SK-N-SH (cell line): Measurements from ENCODE around the gene C17orf100. TPM values are rescaled to one million over a fixed set of nuclear protein-coding genes. Genes with fewer than 3 reads are reported as not detected.

Experiments used
- CTCF ChIA-PET: fragments of 300-600, 350-600 bp; formaldehyde crosslinking; extraction: SDS; loops from one replicate; lab custom pipeline; 2021; lab: Yijun Ruan, JAX
- POLR2A ChIA-PET: fragments of 350-600 bp; sonication (Branson Sonifier 250); formaldehyde crosslinking; extraction: SDS; loops from one replicate; lab custom pipeline; 2020; ENCODE audit warnings: antibody characterized with exemption, inconsistent platforms; lab: Yijun Ruan, JAX
- DNase-seq: peaks from one replicate; pipeline ENCODE4 v3.0.0; 2012
- H2AFZ ChIP-seq: fragments of 200-600 bp; sonication (generic); 2 replicates; pipeline ENCODE4 v1.8.1; 2016; ENCODE audit warnings: antibody characterized with exemption, mild to moderate bottlenecking, low read depth
- H3F3A ChIP-seq: fragments of 200-600 bp; sonication (generic); replicated peaks from 2 replicates; pipeline ENCODE3; 2016; ENCODE audit warnings: antibody characterized with exemption, mild to moderate bottlenecking; ENCODE audit not compliant: insufficient read depth
- H3K27ac ChIP-seq, 2 experiments: fragments of 200-500 bp in 1 of 2; fragments of 200-600 bp in 1 of 2; sonication (Bioruptor generic) in 1 of 2; sonication (generic), shearing (Covaris generic) in 1 of 2; 2 replicates each; pipeline versions ENCODE4 v1.5.1 to v1.6.1; 2014 to 2016; ENCODE audit warnings: low read depth in 2 of 2, inconsistent platforms in 1 of 2, low read length in 1 of 2, mild to moderate bottlenecking in 1 of 2, mixed read lengths in 1 of 2
- H3K27me3 ChIP-seq: fragments of 200-600 bp; sonication (generic), shearing (Covaris generic); 2 replicates; pipeline ENCODE4 v1.6.1; 2016; ENCODE audit warnings: mixed run types; ENCODE audit not compliant: insufficient read depth
- H3K36me3 ChIP-seq, 2 experiments: fragments of 200-500 bp in 1 of 2; fragments of 200-600 bp in 1 of 2; sonication (Bioruptor generic) in 1 of 2; sonication (generic) in 1 of 2; replicated peaks in 1 of 2; 2 replicates each; pipeline versions ENCODE3 to v1.5.1; 2014 to 2016; ENCODE audit warnings: low read length in 1 of 2, mild to moderate bottlenecking in 1 of 2; ENCODE audit not compliant: insufficient read depth in 2 of 2, control insufficient read depth in 1 of 2
- H3K4me1 ChIP-seq, 2 experiments: fragments of 200-500 bp in 1 of 2; fragments of 200-600 bp in 1 of 2; sonication (Bioruptor generic) in 1 of 2; sonication (generic), shearing (Covaris generic) in 1 of 2; 2 replicates each; pipeline versions ENCODE4 v1.5.1 to v1.6.1; 2014 to 2016; ENCODE audit warnings: low read depth in 1 of 2, low read length in 1 of 2, mixed run types in 1 of 2; ENCODE audit not compliant: insufficient read depth in 2 of 2, control insufficient read depth in 1 of 2
- H3K4me2 ChIP-seq: fragments of 200-600 bp; sonication (generic), shearing (Covaris generic); 2 replicates; pipeline ENCODE4 v1.6.1; 2017; ENCODE audit warnings: mixed run types
- H3K4me3 ChIP-seq, 2 experiments: fragments of 200-500 bp in 1 of 2; fragments of 200-600 bp in 1 of 2; sonication (Bioruptor generic) in 1 of 2; sonication (generic), shearing (Covaris generic) in 1 of 2; 2 replicates each; pipeline versions ENCODE4 v1.5.1 to v1.8.1; 2014 to 2016; ENCODE audit warnings: low read depth in 2 of 2, inconsistent platforms in 1 of 2, low read length in 1 of 2, mild to moderate bottlenecking in 1 of 2, mixed read lengths in 1 of 2, moderate library complexity in 1 of 2
- H3K79me2 ChIP-seq: fragments of 200-600 bp; sonication (generic); 2 replicates; pipeline ENCODE4 v1.8.1; 2017; ENCODE audit warnings: mild to moderate bottlenecking; ENCODE audit not compliant: insufficient read depth
- H3K9ac ChIP-seq: fragments of 200-600 bp; sonication (generic); 2 replicates; pipeline ENCODE4 v1.6.1; 2017; ENCODE audit warnings: mixed run types
- H3K9me2 ChIP-seq: fragments of 200-600 bp; sonication (generic); 2 replicates; pipeline ENCODE4 v1.6.1; 2017; ENCODE audit warnings: mixed run types
- H3K9me3 ChIP-seq: fragments of 200-600 bp; sonication (generic); 2 replicates; pipeline ENCODE4 v1.6.1; 2017; ENCODE audit warnings: mixed run types, mild to moderate bottlenecking, moderate library complexity
- H4K20me1 ChIP-seq: fragments of 200-600 bp; sonication (generic); 2 replicates; pipeline ENCODE4 v1.6.1; 2017; ENCODE audit warnings: mild to moderate bottlenecking, mixed run types; ENCODE audit not compliant: insufficient read depth
- CHD2 ChIP-seq: fragments of 150-350 bp; IDR thresholded peaks from 2 replicates; pipeline ENCODE4 v1.6.1; 2018; ENCODE audit warnings: low read length; ENCODE audit not compliant: partially characterized antibody
- FOSL2 ChIP-seq: IDR thresholded peaks from 2 replicates; pipeline ENCODE4 v1.4.0; 2012; ENCODE audit warnings: low read depth, mild to moderate bottlenecking, moderate library complexity, borderline replicate concordance
- FOXJ3 ChIP-seq: sonication (generic); formaldehyde crosslinking; IDR thresholded peaks from 2 replicates; pipeline ENCODE4 v1.5.1; 2020; ENCODE audit warnings: mild to moderate bottlenecking, missing genetic modification reagents
- MEF2A ChIP-seq: IDR thresholded peaks from 2 replicates; pipeline ENCODE4 v1.4.0; 2012; ENCODE audit warnings: low read depth, borderline replicate concordance
- NRF1 ChIP-seq: IDR thresholded peaks from 2 replicates; pipeline ENCODE4 v1.6.1; 2012; ENCODE audit warnings: low read depth, mild to moderate bottlenecking, low read length
- POLR2AphosphoS5 ChIP-seq: IDR thresholded peaks from 2 replicates; pipeline ENCODE4 v1.6.1; 2012; ENCODE audit warnings: low read depth, low read length
- RAD21 ChIP-seq: IDR thresholded peaks from 2 replicates; pipeline ENCODE4 v1.6.1; 2012; ENCODE audit warnings: mild to moderate bottlenecking, low read length
- RCOR1 ChIP-seq: fragments of 150-350 bp; IDR thresholded peaks from 2 replicates; pipeline ENCODE4 v1.6.1; 2017; ENCODE audit warnings: antibody characterized with exemption, low read length
- RXRA ChIP-seq: IDR thresholded peaks from 2 replicates; pipeline ENCODE4 v1.4.0; 2012; ENCODE audit warnings: low read depth, mild to moderate bottlenecking, borderline replicate concordance
- SIN3A ChIP-seq: IDR thresholded peaks from 2 replicates; pipeline ENCODE4 v1.6.1; 2012; ENCODE audit warnings: low read depth, mild to moderate bottlenecking, low read length, moderate library complexity, borderline replicate concordance
- TAF1 ChIP-seq: IDR thresholded peaks from 2 replicates; pipeline ENCODE4 v1.6.1; 2012; ENCODE audit warnings: low read depth, mild to moderate bottlenecking, low read length, moderate library complexity, borderline replicate concordance
- TCF12 ChIP-seq: IDR thresholded peaks from 2 replicates; pipeline ENCODE4 v1.4.0; 2012
- WGBS: methylation state at CpG from one replicate; pipeline ENCODE4 v1.1.6; 2017; ENCODE audit warnings: low lambda C conversion rate; 5-methylcytosine and 5-hydroxymethylcytosine counted together
- polyA plus RNA-seq, 3 experiments: library from polyadenylated mRNA; depleted of rRNA; stranded (reverse); fragments of >200 nt; gene quantifications; 2 replicates each; pipeline ENCODE4 v1.2.3, GENCODE V29; 2012
- TF ChIP-seq, protein P1 (sequence below): IDR thresholded peaks from 2 replicates; pipeline ENCODE4 v1.6.1; 2012; ENCODE audit warnings: mild to moderate bottlenecking, low read depth, low read length, moderate library complexity

The C17orf100 gene
- polyA plus RNA-seq, 1 of the 3 experiments (the other 2 are of a cell fraction) = 2.6 TPM

DNA sequence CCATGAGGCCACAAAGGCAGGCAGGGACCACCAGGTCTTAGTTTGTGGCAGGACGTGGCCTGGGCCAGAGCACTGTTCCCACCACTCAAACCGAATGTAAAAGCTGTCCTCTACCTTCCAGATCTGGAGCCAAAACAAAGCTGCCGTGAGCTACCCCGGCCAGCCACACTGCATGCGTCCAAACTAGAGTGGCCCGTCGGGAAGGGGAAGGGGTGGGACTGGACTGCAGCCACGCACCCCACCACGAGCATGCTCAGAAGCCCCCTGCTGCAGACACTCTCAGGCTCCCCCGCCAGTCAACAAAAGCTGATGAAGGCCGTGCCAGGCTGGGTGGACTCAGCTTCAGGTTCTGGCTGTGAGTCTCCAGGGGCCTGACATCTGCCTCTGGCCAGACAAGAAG lies 46.4 kb downstream of the C17orf100 start:
- ChIA-PET POLR2A (no interaction called here), CTCF (no interaction called here)

DNA sequence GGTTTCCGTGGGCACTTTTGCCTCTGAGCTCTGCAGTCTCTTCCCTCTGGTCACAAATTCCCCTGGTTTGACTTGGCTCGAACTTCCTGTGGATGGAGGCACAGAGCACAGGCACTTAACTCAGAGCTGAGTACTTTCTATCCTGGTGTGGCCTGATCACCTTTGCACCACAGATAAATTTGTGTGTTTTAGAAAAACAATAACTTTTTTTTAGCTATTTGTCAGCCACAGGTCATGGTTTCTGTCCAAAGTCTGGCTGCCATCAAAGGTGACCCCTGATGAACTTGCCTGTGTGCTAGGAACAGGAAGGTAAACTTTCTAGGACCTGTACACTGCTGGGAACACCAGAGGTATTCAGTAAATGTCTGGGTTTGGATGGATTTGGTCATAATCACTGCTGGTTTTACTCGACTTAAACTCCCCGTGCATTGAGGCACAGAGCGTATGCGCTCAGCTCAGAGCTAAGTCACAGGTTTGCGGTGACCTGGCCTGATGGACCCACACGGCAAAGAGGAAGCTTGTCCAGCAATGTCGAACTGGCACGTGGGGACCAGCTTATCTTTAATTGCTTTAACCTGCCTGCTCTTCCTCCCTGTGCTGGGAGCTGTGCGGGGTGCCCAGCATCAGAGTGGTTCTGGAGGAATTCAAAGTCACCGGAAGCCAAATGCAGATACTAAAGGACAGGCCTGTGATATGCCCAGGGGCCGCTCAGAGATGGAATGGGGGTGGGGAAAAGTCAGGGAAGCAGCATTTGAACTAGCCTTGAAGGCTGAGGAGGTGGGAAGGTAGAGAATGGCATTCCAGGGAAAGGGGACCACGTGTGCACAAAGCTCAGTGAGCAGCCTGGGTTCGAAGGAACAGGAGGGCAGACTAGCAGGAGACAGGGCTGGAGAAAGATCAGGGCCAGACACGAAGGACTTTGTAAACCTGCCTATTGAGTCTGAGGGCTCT lies 48.7 kb downstream of the C17orf100 start:
- Histone ChIP-seq H3K4me2 (no peak overlapping the region), H2AFZ (no peak overlapping the region), H3K79me2 (no peaks in the 10 kb centered on the region), H3K36me3 (no peaks in the 10 kb centered on the region), H4K20me1 (no peaks in the 10 kb centered on the region), H3F3A (no peaks in the 10 kb centered on the region), H3K4me3 (no peak overlapping the region), H3K27ac (no peak overlapping the region), H3K27me3 (peaks cover 70% of the 10 kb centered on the region), H3K4me1 (no peaks in the 10 kb centered on the region), H3K9me3 (no peaks in the 10 kb centered on the region), H3K9me2 (no peaks in the 10 kb centered on the region), H3K9ac (no peak overlapping the region)
- TF ChIP-seq FOSL2 = no peak
- TF ChIP-seq RXRA = no peak
- TF ChIP-seq FOXJ3 (CRISPR knock-in tag) = no peak
- no peak for TF ChIP-seq RCOR1
- TF ChIP-seq RAD21 = no peak
- TF ChIP-seq, protein P1, sequence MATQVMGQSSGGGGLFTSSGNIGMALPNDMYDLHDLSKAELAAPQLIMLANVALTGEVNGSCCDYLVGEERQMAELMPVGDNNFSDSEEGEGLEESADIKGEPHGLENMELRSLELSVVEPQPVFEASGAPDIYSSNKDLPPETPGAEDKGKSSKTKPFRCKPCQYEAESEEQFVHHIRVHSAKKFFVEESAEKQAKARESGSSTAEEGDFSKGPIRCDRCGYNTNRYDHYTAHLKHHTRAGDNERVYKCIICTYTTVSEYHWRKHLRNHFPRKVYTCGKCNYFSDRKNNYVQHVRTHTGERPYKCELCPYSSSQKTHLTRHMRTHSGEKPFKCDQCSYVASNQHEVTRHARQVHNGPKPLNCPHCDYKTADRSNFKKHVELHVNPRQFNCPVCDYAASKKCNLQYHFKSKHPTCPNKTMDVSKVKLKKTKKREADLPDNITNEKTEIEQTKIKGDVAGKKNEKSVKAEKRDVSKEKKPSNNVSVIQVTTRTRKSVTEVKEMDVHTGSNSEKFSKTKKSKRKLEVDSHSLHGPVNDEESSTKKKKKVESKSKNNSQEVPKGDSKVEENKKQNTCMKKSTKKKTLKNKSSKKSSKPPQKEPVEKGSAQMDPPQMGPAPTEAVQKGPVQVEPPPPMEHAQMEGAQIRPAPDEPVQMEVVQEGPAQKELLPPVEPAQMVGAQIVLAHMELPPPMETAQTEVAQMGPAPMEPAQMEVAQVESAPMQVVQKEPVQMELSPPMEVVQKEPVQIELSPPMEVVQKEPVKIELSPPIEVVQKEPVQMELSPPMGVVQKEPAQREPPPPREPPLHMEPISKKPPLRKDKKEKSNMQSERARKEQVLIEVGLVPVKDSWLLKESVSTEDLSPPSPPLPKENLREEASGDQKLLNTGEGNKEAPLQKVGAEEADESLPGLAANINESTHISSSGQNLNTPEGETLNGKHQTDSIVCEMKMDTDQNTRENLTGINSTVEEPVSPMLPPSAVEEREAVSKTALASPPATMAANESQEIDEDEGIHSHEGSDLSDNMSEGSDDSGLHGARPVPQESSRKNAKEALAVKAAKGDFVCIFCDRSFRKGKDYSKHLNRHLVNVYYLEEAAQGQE = no peak
- 52% methylated on average over 16 of the region's 16 CpGs for WGBS
- ChIA-PET POLR2A (no interaction called here), CTCF (interaction anchor here (1.1 to 2.4 kb wide), 2 partner anchors 11 to 34 kb away, joined by 3 to 8 read pairs; no protein-coding TSS in a partner anchor)
- DNase-seq = no peak

More for the DNA sequence above, 46.4 kb downstream of the C17orf100 start:
- Histone ChIP-seq H3K9ac (no peak overlapping the region), H3K79me2 (no peaks in the 10 kb centered on the region), H3K27ac (no peak overlapping the region), H3F3A (no peaks in the 10 kb centered on the region), H3K4me3 (no peak overlapping the region), H3K27me3 (peaks cover 70% of the 10 kb centered on the region), H4K20me1 (no peaks in the 10 kb centered on the region)
- WGBS = 8% methylated on average over 9 of the region's 11 CpGs
- TF ChIP-seq POLR2AphosphoS5 (no peak), FOSL2 (no peak), RAD21 (no peak), NRF1 (no peak), CHD2 (no peak), MEF2A (no peak), TCF12 (no peak), SIN3A (no peak), TAF1 (no peak), RCOR1 (no peak)
- TF ChIP-seq, all 33 proteins: peak for 0
- H3K4me2 ChIP-seq = no peak overlapping the region
- H3K36me3 ChIP-seq = no peaks in the 10 kb centered on the region
- H3K9me3 ChIP-seq = no peaks in the 10 kb centered on the region
- no peak for DNase-seq
- no peaks in the 10 kb centered on the region for H3K4me1 ChIP-seq
- H3K9me2 ChIP-seq = no peaks in the 10 kb centered on the region
- no peak overlapping the region for H2AFZ ChIP-seq
